SU-DHL-6 (cell line): ENCODE data around the gene CISD3.

ENCODE experiments used
- CTCF ChIP-seq: fragments of 200-600 bp; sonication (generic); IDR thresholded peaks from one replicate; pipeline ENCODE4 v1.5.1; 2017; ENCODE audit warnings: antibody characterized with exemption, mild to moderate bottlenecking, low read length, moderate library complexity; ENCODE audit not compliant: insufficient read depth, poor library complexity, severe bottlenecking
- EZH2phosphoT487 ChIP-seq: fragments of 200-600 bp; sonication (generic), shearing (Covaris generic); conservative IDR thresholded peaks from 2 replicates; pipeline ENCODE4 v1.6.1; 2018; ENCODE audit warnings: mild to moderate bottlenecking, antibody characterized with exemption, low read length, moderate library complexity, mixed read lengths

GRCh38 chr17:38738686-38739085, 8.5 kb downstream of the CISD3 start:
- TF ChIP-seq CTCF (no peak), EZH2phosphoT487 (no peak)
